Neural cell (in vitro differentiated cells): Measurements from ENCODE around the gene PIBF1. TPM values are rescaled to one million over a fixed set of nuclear protein-coding genes. Genes with fewer than 3 reads are reported as not detected.
"Not testable (repeated sequence)": the region's sequence is repeated elsewhere in the genome, so short reads cannot be mapped to it uniquely, and the experiment has no call there.

Experiments
- H2AFZ ChIP-seq: fragments of 200-600, 300-800 bp; sonication (generic), shearing (Covaris generic); 2 replicates; pipeline ENCODE4 v1.6.0; 2014; ENCODE audit warnings: low read depth, mild to moderate bottlenecking, antibody characterized with exemption, low read length, moderate library complexity
- H3F3A ChIP-seq: fragments of 200-600 bp; shearing (Covaris generic); 2 replicates; pipeline ENCODE4 v1.6.1; 2016; ENCODE audit warnings: mild to moderate bottlenecking, moderate library complexity, mixed read lengths, antibody characterized with exemption, low read length; ENCODE audit not compliant: insufficient read depth, poor library complexity, severe bottlenecking
- H3K27ac ChIP-seq: fragments of 200-600, 300-800 bp; sonication (generic), shearing (Covaris generic); 2 replicates; pipeline ENCODE4 v1.5.1; 2014; ENCODE audit warnings: mild to moderate bottlenecking, low read length, moderate library complexity
- H3K27me3 ChIP-seq: fragments of 300-800, 200-600 bp; sonication (generic), shearing (Covaris generic); 2 replicates; pipeline ENCODE4 v1.6.0; 2014; ENCODE audit warnings: mild to moderate bottlenecking, low read depth, low read length, moderate library complexity; ENCODE audit not compliant: insufficient read depth
- H3K36me3 ChIP-seq: fragments of 300-800, 200-600 bp; sonication (generic), shearing (Covaris generic); 2 replicates; pipeline ENCODE4 v1.5.1; 2014; ENCODE audit warnings: mild to moderate bottlenecking, antibody characterized with exemption, low read length, moderate library complexity; ENCODE audit not compliant: insufficient read depth
- H3K4me2 ChIP-seq: fragments of 300-800, 200-600 bp; sonication (generic), shearing (Covaris generic); 2 replicates; pipeline ENCODE4 v1.6.0; 2014; ENCODE audit warnings: mild to moderate bottlenecking, low read length
- H3K4me3 ChIP-seq: fragments of 300-800, 200-600 bp; sonication (generic), shearing (Covaris generic); 2 replicates; pipeline ENCODE4 v1.5.1; 2014; ENCODE audit warnings: mild to moderate bottlenecking, low read length, moderate library complexity
- H3K79me2 ChIP-seq: fragments of 200-600 bp; shearing (Covaris generic); replicated peaks from 2 replicates; pipeline ENCODE4 v1.6.0; 2014; ENCODE audit warnings: mild to moderate bottlenecking, low read length, moderate library complexity; ENCODE audit not compliant: insufficient read depth
- H3K9ac ChIP-seq: fragments of 300-800, 200-600 bp; sonication (generic), shearing (Covaris generic); 2 replicates; pipeline ENCODE4 v1.6.1; 2016; ENCODE audit warnings: mild to moderate bottlenecking, low read length, mixed read lengths
- H3K9me2 ChIP-seq: fragments of 200-600 bp; shearing (Covaris generic); 2 replicates; pipeline ENCODE4 v1.6.1; 2016; ENCODE audit warnings: mild to moderate bottlenecking, low read length, mixed read lengths; ENCODE audit not compliant: insufficient read depth
- H3K9me3 ChIP-seq: fragments of 200-600, 300-800 bp; sonication (generic), shearing (Covaris generic); 2 replicates; pipeline ENCODE4 v1.6.1; 2016; ENCODE audit warnings: mild to moderate bottlenecking, mixed run types, low read length, moderate library complexity, mixed read lengths
- H4K20me1 ChIP-seq: fragments of 200-600 bp; shearing (Covaris generic); 2 replicates; pipeline ENCODE4 v1.6.1; 2016; ENCODE audit warnings: mild to moderate bottlenecking, mixed run types; ENCODE audit not compliant: insufficient read depth
- CTCF ChIP-seq: fragments of 450-650 bp; IDR thresholded peaks from 2 replicates; pipeline ENCODE4 v1.5.1; 2014; ENCODE audit warnings: antibody characterized with exemption, mild to moderate bottlenecking, moderate library complexity; ENCODE audit not compliant: poor library complexity, severe bottlenecking
- EP300 ChIP-seq: fragments of 450-650 bp; conservative IDR thresholded peaks from 2 replicates; pipeline ENCODE4 v1.6.1; 2014; ENCODE audit warnings: antibody characterized with exemption, mild to moderate bottlenecking, moderate library complexity; ENCODE audit not compliant: poor library complexity, severe bottlenecking
- EZH2 ChIP-seq: fragments of 200-600, 300-800 bp; shearing (Covaris generic), sonication (generic); IDR thresholded peaks from 2 replicates; pipeline ENCODE4 v1.6.1; 2014; ENCODE audit warnings: antibody characterized with exemption, low read length, borderline replicate concordance, mild to moderate bottlenecking; ENCODE audit not compliant: insufficient read depth, poor library complexity, severe bottlenecking
- MXI1 ChIP-seq: fragments of 450-650 bp; conservative IDR thresholded peaks from 2 replicates; pipeline ENCODE4 v1.6.1; 2014; ENCODE audit warnings: antibody characterized with exemption, mild to moderate bottlenecking; ENCODE audit not compliant: poor library complexity, severe bottlenecking
- POLR2AphosphoS5 ChIP-seq: IDR thresholded peaks from 2 replicates; pipeline ENCODE4 v1.6.1; 2012
- RAD21 ChIP-seq: fragments of 450-650 bp; conservative IDR thresholded peaks from 2 replicates; pipeline ENCODE4 v1.6.1; 2014; ENCODE audit warnings: antibody characterized with exemption, mild to moderate bottlenecking, moderate library complexity
- SMC3 ChIP-seq: fragments of 450-650 bp; conservative IDR thresholded peaks from 2 replicates; pipeline ENCODE4 v1.6.1; 2014; ENCODE audit warnings: antibody characterized with exemption, mild to moderate bottlenecking, moderate library complexity; ENCODE audit not compliant: poor library complexity
- TAF1 ChIP-seq: IDR thresholded peaks from 2 replicates; pipeline ENCODE4 v1.6.1; 2012; ENCODE audit warnings: low read depth
- polyA plus RNA-seq: library from polyadenylated mRNA; depleted of rRNA; stranded (reverse); fragments of >200 nt; gene quantifications from 2 replicates; pipeline ENCODE4 v1.2.3, GENCODE V29; 2014
- TF ChIP-seq, protein P1 (sequence below): IDR thresholded peaks from 2 replicates; pipeline ENCODE4 v1.6.1; 2012; ENCODE audit warnings: borderline replicate concordance

Gene PIBF1
- polyA plus RNA-seq, 1 donor from 2014 or later, result 42.4 TPM

- no peak overlapping the region for H3K27ac ChIP-seq
- no peak overlapping the region for H3K4me2 ChIP-seq
- TF ChIP-seq RAD21, result no peak
- H3K9ac ChIP-seq, result no peak overlapping the region
- no peaks in the 10 kb centered on the region for H3F3A ChIP-seq
- H3K4me3 ChIP-seq, result no peak overlapping the region
- no peaks in the 10 kb centered on the region for H3K9me2 ChIP-seq
- H4K20me1 ChIP-seq, result no peaks in the 10 kb centered on the region
- no peaks in the 10 kb centered on the region for H3K27me3 ChIP-seq
- no peaks in the 10 kb centered on the region for H3K79me2 ChIP-seq
- H3K36me3 ChIP-seq, result no peaks in the 10 kb centered on the region
- H2AFZ ChIP-seq, result no peak overlapping the region
- H3K9me3 ChIP-seq, result no peaks in the 10 kb centered on the region
Measured at GRCh38 chr13:72804301-72804700, 22.4 kb downstream of the PIBF1 start.

- H3K36me3 ChIP-seq, result no peaks in the 10 kb centered on the region
- no peaks in the 10 kb centered on the region for H3F3A ChIP-seq
Measured at GRCh38 chr13:72805676-72806346, 23.9 kb downstream of the PIBF1 start.

GRCh38 chr13:72806514-72806913, 24.6 kb downstream of the PIBF1 start:
- not testable (repeated sequence) for H3K27ac ChIP-seq, H3K79me2 ChIP-seq, H3F3A ChIP-seq, H3K9ac ChIP-seq, H4K20me1 ChIP-seq, H3K36me3 ChIP-seq, H3K27me3 ChIP-seq, H3K9me2 ChIP-seq, H3K9me3 ChIP-seq, H2AFZ ChIP-seq, H3K4me2 ChIP-seq, H3K4me3 ChIP-seq

More at GRCh38 chr13:72805676-72806346, 23.9 kb downstream of the PIBF1 start:
- Histone ChIP-seq H4K20me1 (no peaks in the 10 kb centered on the region), H2AFZ (no peak overlapping the region), H3K9me3 (no peaks in the 10 kb centered on the region), H3K27me3 (no peaks in the 10 kb centered on the region), H3K9me2 (no peaks in the 10 kb centered on the region), H3K4me3 (no peak overlapping the region), H3K27ac (no peak overlapping the region), H3K9ac (no peak overlapping the region), H3K4me2 (no peak overlapping the region), H3K79me2 (no peaks in the 10 kb centered on the region)
- TF ChIP-seq TAF1, result no peak
- no peak for TF ChIP-seq RAD21
- no peak for TF ChIP-seq EP300
- TF ChIP-seq MXI1, result no peak
- TF ChIP-seq, protein P1, sequence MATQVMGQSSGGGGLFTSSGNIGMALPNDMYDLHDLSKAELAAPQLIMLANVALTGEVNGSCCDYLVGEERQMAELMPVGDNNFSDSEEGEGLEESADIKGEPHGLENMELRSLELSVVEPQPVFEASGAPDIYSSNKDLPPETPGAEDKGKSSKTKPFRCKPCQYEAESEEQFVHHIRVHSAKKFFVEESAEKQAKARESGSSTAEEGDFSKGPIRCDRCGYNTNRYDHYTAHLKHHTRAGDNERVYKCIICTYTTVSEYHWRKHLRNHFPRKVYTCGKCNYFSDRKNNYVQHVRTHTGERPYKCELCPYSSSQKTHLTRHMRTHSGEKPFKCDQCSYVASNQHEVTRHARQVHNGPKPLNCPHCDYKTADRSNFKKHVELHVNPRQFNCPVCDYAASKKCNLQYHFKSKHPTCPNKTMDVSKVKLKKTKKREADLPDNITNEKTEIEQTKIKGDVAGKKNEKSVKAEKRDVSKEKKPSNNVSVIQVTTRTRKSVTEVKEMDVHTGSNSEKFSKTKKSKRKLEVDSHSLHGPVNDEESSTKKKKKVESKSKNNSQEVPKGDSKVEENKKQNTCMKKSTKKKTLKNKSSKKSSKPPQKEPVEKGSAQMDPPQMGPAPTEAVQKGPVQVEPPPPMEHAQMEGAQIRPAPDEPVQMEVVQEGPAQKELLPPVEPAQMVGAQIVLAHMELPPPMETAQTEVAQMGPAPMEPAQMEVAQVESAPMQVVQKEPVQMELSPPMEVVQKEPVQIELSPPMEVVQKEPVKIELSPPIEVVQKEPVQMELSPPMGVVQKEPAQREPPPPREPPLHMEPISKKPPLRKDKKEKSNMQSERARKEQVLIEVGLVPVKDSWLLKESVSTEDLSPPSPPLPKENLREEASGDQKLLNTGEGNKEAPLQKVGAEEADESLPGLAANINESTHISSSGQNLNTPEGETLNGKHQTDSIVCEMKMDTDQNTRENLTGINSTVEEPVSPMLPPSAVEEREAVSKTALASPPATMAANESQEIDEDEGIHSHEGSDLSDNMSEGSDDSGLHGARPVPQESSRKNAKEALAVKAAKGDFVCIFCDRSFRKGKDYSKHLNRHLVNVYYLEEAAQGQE, result no peak
- no peak for TF ChIP-seq SMC3
- no peak for TF ChIP-seq POLR2AphosphoS5
- TF ChIP-seq CTCF, result no peak
- no peak for TF ChIP-seq EZH2
